DND-41 (cell line): ENCODE results near the gene RAB37.

ENCODE experiments used
- ATAC-seq: fragments of 200-7000 bp; cut with Tn5 transposase; 3 replicates; pipeline ENCODE4 v1.9.1; 2021; ENCODE audit warnings: low read depth; ENCODE audit not compliant: insufficient read depth
- DNase-seq: peaks from one replicate; pipeline ENCODE4 v3.0.0-alpha.2; 2020
- H2AFZ ChIP-seq: 2 replicates; pipeline ENCODE4 v1.6.0; 2012; ENCODE audit warnings: low read depth, low read length
- H3K27ac ChIP-seq: 2 replicates; pipeline ENCODE4 v1.5.1; 2012; ENCODE audit warnings: low read length, inconsistent platforms
- H3K27me3 ChIP-seq: fragments of 200-600 bp; sonication (generic); 2 replicates; pipeline ENCODE4 v1.6.0; 2012; ENCODE audit warnings: low read length, mild to moderate bottlenecking, inconsistent platforms; ENCODE audit not compliant: insufficient read depth, poor library complexity
- H3K36me3 ChIP-seq: 2 replicates; pipeline ENCODE4 v1.5.1; 2012; ENCODE audit warnings: low read length, inconsistent platforms; ENCODE audit not compliant: insufficient read depth
- H3K4me1 ChIP-seq: 2 replicates; pipeline ENCODE4 v1.5.1; 2012; ENCODE audit warnings: mild to moderate bottlenecking, low read length; ENCODE audit not compliant: insufficient read depth
- H3K4me2 ChIP-seq: 2 replicates; pipeline ENCODE4 v1.6.0; 2012; ENCODE audit warnings: mild to moderate bottlenecking, moderate library complexity, low read length, inconsistent platforms; ENCODE audit not compliant: insufficient read depth
- H3K4me3 ChIP-seq, 2 experiments: fragments of 200-600 bp in 1 of 2; shearing (Covaris generic) in 1 of 2; 2 replicates each; pipeline ENCODE4 v1.5.1; 2012 to 2016; ENCODE audit warnings: inconsistent platforms in 2 of 2, low read length in 2 of 2, mild to moderate bottlenecking in 2 of 2, low read depth in 1 of 2, moderate library complexity in 1 of 2
- H3K79me2 ChIP-seq: 2 replicates; pipeline ENCODE4 v1.6.0; 2012; ENCODE audit warnings: low read length, inconsistent platforms; ENCODE audit not compliant: insufficient read depth
- H3K9ac ChIP-seq: 2 replicates; pipeline ENCODE4 v1.6.0; 2012; ENCODE audit warnings: low read depth, mild to moderate bottlenecking, inconsistent platforms, low read length, moderate library complexity
- H3K9me3 ChIP-seq: 2 replicates; pipeline ENCODE4 v1.5.1; 2012; ENCODE audit warnings: low read length, moderate library complexity, mild to moderate bottlenecking, inconsistent platforms; ENCODE audit not compliant: insufficient read depth, severe bottlenecking
- H4K20me1 ChIP-seq: 2 replicates; pipeline ENCODE4 v1.6.0; 2012; ENCODE audit warnings: low read length; ENCODE audit not compliant: insufficient read depth
- CTCF ChIP-seq: IDR thresholded peaks from 2 replicates; pipeline ENCODE4 v1.5.1; 2012; ENCODE audit warnings: borderline replicate concordance, low read length, moderate library complexity, mild to moderate bottlenecking; ENCODE audit not compliant: poor library complexity, severe bottlenecking; ENCODE audit errors: extremely low read depth
- EZH2 ChIP-seq: IDR thresholded peaks from 3 replicates; pipeline ENCODE4 v1.6.1; 2012; ENCODE audit warnings: borderline replicate concordance, low read depth, mild to moderate bottlenecking, moderate library complexity, low read length, inconsistent platforms; ENCODE audit not compliant: severe bottlenecking

Gene RAB37

GRCh38 chr17:74691151-74691550, 45.9 kb upstream of the RAB37 start:
- no peak for TF ChIP-seq CTCF
- no peak for TF ChIP-seq EZH2
- H3K9ac ChIP-seq, result no peak overlapping the region
- no peak overlapping the region for H3K27ac ChIP-seq
- H2AFZ ChIP-seq, result no peak overlapping the region
- no peak overlapping the region for H3K4me3 ChIP-seq
- no peaks in the 10 kb centered on the region; the same call in 1 of the 2 replicates for H4K20me1 ChIP-seq
- no peaks in the 10 kb centered on the region for H3K9me3 ChIP-seq
- H3K27me3 ChIP-seq, result peaks cover 14% of the 10 kb centered on the region
- no peak overlapping the region for H3K4me2 ChIP-seq
- H3K79me2 ChIP-seq, result no peaks in the 10 kb centered on the region
- no peaks in the 10 kb centered on the region for H3K36me3 ChIP-seq
- no peak for ATAC-seq
- no peak for DNase-seq
- H3K4me1 ChIP-seq, result no peaks in the 10 kb centered on the region

DNA sequence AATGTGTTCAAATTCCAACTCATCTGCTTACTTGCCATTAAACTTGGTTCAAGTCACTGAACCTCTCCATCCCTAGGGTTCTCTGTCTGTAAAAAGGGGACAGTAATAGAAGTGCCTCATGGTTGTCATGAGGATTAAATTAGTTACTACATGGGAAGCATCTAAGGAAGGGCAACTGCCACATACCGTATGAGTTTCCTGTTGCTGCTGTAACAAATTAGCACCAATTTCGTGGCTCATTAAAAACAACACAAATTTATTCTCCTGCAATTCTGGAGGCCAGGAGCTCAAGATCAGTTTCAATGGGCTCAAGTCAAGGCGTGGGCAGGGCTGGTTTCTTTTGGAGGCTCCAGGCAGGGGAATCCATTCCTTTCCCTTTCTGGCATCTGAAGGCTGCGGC, 43.0 kb upstream of the RAB37 start:
- H3K36me3 ChIP-seq, result no peaks in the 10 kb centered on the region
- DNase-seq (no peak), ATAC-seq (no peak)
- no peak overlapping the region for H3K4me2 ChIP-seq
- H4K20me1 ChIP-seq, result no peaks in the 10 kb centered on the region; the same call in 1 of the 2 replicates
- no peak overlapping the region for H3K4me3 ChIP-seq
- no peak for TF ChIP-seq CTCF
- no peak overlapping the region for H3K9ac ChIP-seq
- no peaks in the 10 kb centered on the region for H3K9me3 ChIP-seq
- H3K4me1 ChIP-seq, result no peaks in the 10 kb centered on the region
- H3K79me2 ChIP-seq, result no peaks in the 10 kb centered on the region
- peaks cover 14% of the 10 kb centered on the region for H3K27me3 ChIP-seq
- no peak overlapping the region for H2AFZ ChIP-seq
- no peak overlapping the region for H3K27ac ChIP-seq

DNA sequence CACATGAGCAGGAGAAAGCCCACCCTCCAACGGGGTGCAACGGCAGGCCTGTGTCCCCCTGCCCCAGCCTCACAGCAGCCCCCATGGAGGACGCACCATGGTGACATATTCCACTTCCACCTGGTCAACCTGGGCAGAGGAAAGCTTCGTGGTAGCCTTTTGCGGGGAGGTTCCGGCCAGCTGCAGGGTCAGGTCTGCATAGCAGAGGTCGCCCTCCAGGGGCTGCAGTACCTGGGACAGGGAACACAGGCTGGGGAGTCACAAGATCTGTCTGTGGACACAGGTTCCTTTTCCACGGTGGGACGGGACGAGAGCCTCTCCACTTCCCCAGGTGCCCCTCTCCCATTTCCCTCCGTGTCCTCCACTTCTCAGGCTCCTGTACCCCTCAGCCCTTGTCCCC, 41.4 kb upstream of the RAB37 start:
- no peaks in the 10 kb centered on the region for H3K4me1 ChIP-seq
- H3K27ac ChIP-seq, result no peak overlapping the region
- peaks cover 10% of the 10 kb centered on the region for H3K27me3 ChIP-seq
- no peak overlapping the region for H3K4me3 ChIP-seq
- H3K9me3 ChIP-seq, result no peaks in the 10 kb centered on the region
- no peak for ATAC-seq
- H4K20me1 ChIP-seq, result no peaks in the 10 kb centered on the region; the same call in 1 of the 2 replicates
- no peak overlapping the region for H3K9ac ChIP-seq
- H3K36me3 ChIP-seq, result no peaks in the 10 kb centered on the region
- TF ChIP-seq CTCF, result no peak
- TF ChIP-seq EZH2, result no peak
- H2AFZ ChIP-seq, result no peak overlapping the region
- no peak overlapping the region for H3K4me2 ChIP-seq
- no peaks in the 10 kb centered on the region for H3K79me2 ChIP-seq
- no peak for DNase-seq

DNA sequence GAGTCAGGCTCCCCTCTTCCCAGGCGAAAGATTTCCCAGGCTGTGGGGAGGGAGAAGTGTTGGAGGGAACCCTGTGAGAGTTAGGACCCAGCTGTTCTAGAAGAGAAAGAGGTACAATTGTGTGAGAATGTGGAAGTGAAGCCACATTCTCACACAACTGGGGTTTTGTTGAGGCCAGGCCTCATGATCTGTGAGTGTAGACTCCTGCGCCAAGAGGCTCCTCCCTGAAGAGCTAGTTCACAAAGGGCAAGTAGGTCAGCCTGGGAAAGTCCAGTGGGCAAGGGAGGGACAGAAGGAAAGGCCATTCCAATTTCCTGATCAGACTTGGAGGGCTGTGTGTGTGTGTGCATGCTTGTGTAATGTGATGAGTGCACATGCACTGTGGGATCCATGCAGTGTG, 39.5 kb upstream of the RAB37 start:
- Histone ChIP-seq H3K27me3 (peaks cover 8% of the 10 kb centered on the region), H3K4me2 (no peak overlapping the region), H3K9ac (no peak overlapping the region), H4K20me1 (peaks cover 1% of the 10 kb centered on the region; the same call in 1 of the 2 replicates), H3K36me3 (no peaks in the 10 kb centered on the region), H3K4me3 (no peak overlapping the region), H2AFZ (no peak overlapping the region), H3K4me1 (no peaks in the 10 kb centered on the region), H3K27ac (no peak overlapping the region), H3K79me2 (no peaks in the 10 kb centered on the region), H3K9me3 (no peaks in the 10 kb centered on the region)
- TF ChIP-seq EZH2 (no peak), CTCF (no peak)
- ATAC-seq (no peak), DNase-seq (no peak)
